HepG2 (cell line): Measurements from ENCODE around the gene RSF1. TPM values are rescaled to one million over a fixed set of nuclear protein-coding genes. Genes with fewer than 3 reads are reported as not detected.
A peak's percentile ranks its signal among the peaks of the same experiment; 100 is the strongest.

Experiments
- ATF7-NPFF ChIP-seq: sonication (generic); formaldehyde crosslinking; IDR thresholded peaks from 2 replicates; pipeline ENCODE4 v1.8.1; 2023; ENCODE audit warnings: mild to moderate bottlenecking, low read depth, missing genetic modification reagents, moderate library complexity
- CENPT ChIP-seq: sonication (generic); formaldehyde crosslinking; IDR thresholded peaks from 2 replicates; pipeline ENCODE4 v1.8.0; 2022; ENCODE audit warnings: low read depth, mild to moderate bottlenecking, moderate library complexity, missing genetic modification reagents
- DR1 ChIP-seq: sonication (generic); formaldehyde crosslinking; IDR thresholded peaks from 2 replicates; pipeline ENCODE4 v1.8.0; 2021; ENCODE audit warnings: mild to moderate bottlenecking, missing genetic modification reagents, inconsistent platforms
- GTF2F1 ChIP-seq: fragments of 150-350 bp; IDR thresholded peaks from 2 replicates; pipeline ENCODE4 v1.6.1; 2014; ENCODE audit warnings: low read length
- KLF12 ChIP-seq: sonication (generic); formaldehyde crosslinking; IDR thresholded peaks from 2 replicates; pipeline ENCODE4 v1.4.0; 2020; ENCODE audit warnings: missing genetic modification reagents, borderline replicate concordance
- MBNL3 ChIP-seq: fragments of 250-450 bp; sonication (Bioruptor Pico); conservative IDR thresholded peaks from 2 replicates; pipeline ENCODE4 v1.8.0; 2022; ENCODE audit warnings: mild to moderate bottlenecking, inconsistent platforms
- MIXL1 ChIP-seq: IDR thresholded peaks from 2 replicates; pipeline ENCODE4 v1.6.1; 2016
- MLX ChIP-seq: IDR thresholded peaks from 2 replicates; pipeline ENCODE4 v1.6.1; 2016
- MTERF4 ChIP-seq: sonication (generic); formaldehyde crosslinking; IDR thresholded peaks from 2 replicates; pipeline ENCODE4 v1.8.0; 2023; ENCODE audit warnings: mild to moderate bottlenecking, missing genetic modification reagents
- MXD3 ChIP-seq: IDR thresholded peaks from 2 replicates; pipeline ENCODE4 v1.6.1; 2016; ENCODE audit warnings: mild to moderate bottlenecking, missing biosample characterization, missing genetic modification reagents
- ONECUT2 ChIP-seq: sonication (generic); formaldehyde crosslinking; IDR thresholded peaks from 2 replicates; pipeline ENCODE4 v1.4.0; 2020; ENCODE audit warnings: missing genetic modification reagents
- SOX5 ChIP-seq: IDR thresholded peaks from 2 replicates; pipeline ENCODE4 v1.6.1; 2016; ENCODE audit warnings: borderline replicate concordance
- THAP11 ChIP-seq: IDR thresholded peaks from 2 replicates; pipeline ENCODE4 v1.6.1; 2016; ENCODE audit warnings: missing biosample characterization, missing genetic modification reagents
- THAP7 ChIP-seq: sonication (generic); formaldehyde crosslinking; IDR thresholded peaks from 2 replicates; pipeline ENCODE4 v1.8.1; 2023; ENCODE audit warnings: mild to moderate bottlenecking, missing genetic modification reagents
- ZFP90 ChIP-seq: sonication (generic); formaldehyde crosslinking; IDR thresholded peaks from 2 replicates; pipeline ENCODE4 v1.8.0; 2022; ENCODE audit warnings: missing genetic modification reagents, mild to moderate bottlenecking, inconsistent platforms, borderline replicate concordance
- ZNF792 ChIP-seq: IDR thresholded peaks from 2 replicates; pipeline ENCODE4 v1.6.1; 2016
- polyA plus RNA-seq, 8 experiments: library from polyadenylated mRNA; depleted of rRNA in 3 of 8; stranded (reverse) in 7 of 8; unstranded in 1 of 8; fragments of >200 nt; fragmentation: Illumina TruSeq in 4 of 8; extraction: Trizol in 4 of 8; gene quantifications; 2 replicates each; pipeline versions ENCODE4 v1.2.1 to v1.2.3, GENCODE V29; 2011 to 2016; ENCODE audit warnings: low read depth in 4 of 8, missing spikeins in 1 of 8, mixed read lengths in 1 of 8; ENCODE audit not compliant: insufficient read depth in 1 of 8
- total RNA-seq, 5 experiments: library from RNA; depleted of rRNA; stranded (reverse); fragments of >200 nt; fragmentation: Illumina TruSeq; extraction: Trizol; gene quantifications; 2 replicates each; pipeline ENCODE4 v1.2.3, GENCODE V29; 2016; ENCODE audit warnings: low read depth in 1 of 5

Gene RSF1
- total and polyA plus RNA-seq, 2 of the 13 experiments (the other 11 are each of a cell fraction or from before 2014, with no cell fraction given): 15.5 to 33.1 TPM

GRCh38 chr11:77779935-77780334 is 40.6 kb downstream of the RSF1 start (continued):
- TF ChIP-seq MXD3 (CRISPR knock-in tag): no peak
- TF ChIP-seq THAP11: 0 out of 2 replicates have a peak, but pooled peaks have one; percentile 20
- TF ChIP-seq SOX5 (CRISPR knock-in tag): 0 out of 2 replicates have a peak, but pooled peaks have one; percentile 18
- no peak for TF ChIP-seq ZFP90
- no peak for TF ChIP-seq THAP7
- no peak for TF ChIP-seq KLF12 (CRISPR knock-in tag)
- TF ChIP-seq MTERF4: no peak
- 0 out of 2 replicates have a peak, but pooled peaks have one; percentile 16 for TF ChIP-seq MIXL1 (CRISPR knock-in tag)
- no peak for TF ChIP-seq CENPT (CRISPR knock-in tag)
- TF ChIP-seq DR1: no peak
- no peak for TF ChIP-seq ONECUT2
- TF ChIP-seq ATF7-NPFF (CRISPR knock-in tag): no peak
- 0 out of 2 replicates have a peak, but pooled peaks have one; percentile 50 for TF ChIP-seq ZNF792
- TF ChIP-seq MLX (CRISPR knock-in tag): no peak
- no peak for TF ChIP-seq GTF2F1
- no peak for TF ChIP-seq MBNL3
